HG02885 (cell line): ENCODE measurements around the gene NDUFS6.

ENCODE experiments used
- ATAC-seq: cut with Tn5 transposase; IDR thresholded peaks from one replicate; pipeline ENCODE4 v1.9.1; 2021; ENCODE audit warnings: mild to moderate bottlenecking; ENCODE audit not compliant: unreplicated experiment, poor library complexity

NDUFS6 gene

GRCh38 chr5:1765141-1765879 is 35.9 kb upstream of the NDUFS6 start:
- ATAC-seq = peak; percentile 90

- ATAC-seq = no peak
These were observed 35.3 kb upstream of the NDUFS6 start for GRCh38 chr5:1765880-1766235.

- no peak for ATAC-seq
These were observed 33.5 kb upstream of the NDUFS6 start for GRCh38 chr5:1767524-1768282.

GRCh38 chr5:1768283-1769000 is 32.8 kb upstream of the NDUFS6 start:
- no peak for ATAC-seq

- no peak for ATAC-seq
These were observed 32.1 kb upstream of the NDUFS6 start for GRCh38 chr5:1769017-1769640.

GRCh38 chr5:1769752-1770442 is 31.3 kb upstream of the NDUFS6 start:
- no peak for ATAC-seq

- no peak for ATAC-seq
These were observed 30.8 kb upstream of the NDUFS6 start for GRCh38 chr5:1770443-1770802.

- ATAC-seq = no peak
These were observed 29.8 kb upstream of the NDUFS6 start for GRCh38 chr5:1771149-1772065.

GRCh38 chr5:1772634-1773033 is 28.6 kb upstream of the NDUFS6 start:
- peak; percentile 74 for ATAC-seq

GRCh38 chr5:1776831-1777230 is 24.4 kb upstream of the NDUFS6 start:
- no peak for ATAC-seq

- no peak for ATAC-seq
These were observed 23.7 kb upstream of the NDUFS6 start for GRCh38 chr5:1777281-1778137.

- no peak for ATAC-seq
These were observed 22.8 kb upstream of the NDUFS6 start for GRCh38 chr5:1778138-1779020.

GRCh38 chr5:1779021-1779680 is 22.1 kb upstream of the NDUFS6 start:
- no peak for ATAC-seq

GRCh38 chr5:1779782-1780613 is 21.2 kb upstream of the NDUFS6 start:
- no peak for ATAC-seq

- ATAC-seq = no peak
These were observed 20.6 kb upstream of the NDUFS6 start for GRCh38 chr5:1780614-1780930.

- ATAC-seq = no peak
These were observed 20.1 kb upstream of the NDUFS6 start for GRCh38 chr5:1781107-1781506.
